Activated naive CD8-positive, alpha-beta T cell treated with anti-CD3 and anti-CD28 coated beads, Interleukin-2, amount 10 ng/mL, durations not matched to agents 7 days and 5 days (primary cell): Measurements from ENCODE around the gene CARNS1. TPM values are rescaled to one million over a fixed set of nuclear protein-coding genes. Genes with fewer than 3 reads are reported as not detected.
A peak's percentile ranks its signal among the peaks of the same experiment; 100 is the strongest.
"Not testable (repeated sequence)": the region's sequence is repeated elsewhere in the genome, so short reads cannot be mapped to it uniquely, and the experiment has no call there.

ENCODE experiments used
- ATAC-seq: fragments of 150-1000 bp; cut with Tn5 transposase; one replicate; pipeline ENCODE4 v1.10.0; 2021; ENCODE audit warnings: low read depth, moderate library complexity
- POLR2A ChIA-PET: fragments of 350-600 bp; sonication (Branson Sonifier 250); formaldehyde crosslinking; loops from one replicate; lab custom pipeline; 2021; ENCODE audit warnings: antibody characterized with exemption; lab: Charles Lee
- DNase-seq: peaks from one replicate; pipeline ENCODE4 v3.0.0; 2021
- H3K27ac Mint-ChIP-seq: one replicate; pipeline ENCODE4 v1.8.0; 2022; ENCODE audit warnings: mild to moderate bottlenecking, mixed read lengths
- H3K27me3 Mint-ChIP-seq: one replicate; pipeline ENCODE4 v1.8.0; 2022; ENCODE audit warnings: mild to moderate bottlenecking, moderate library complexity, mixed read lengths
- H3K36me3 Mint-ChIP-seq: one replicate; pipeline ENCODE4 v1.8.0; 2021; ENCODE audit warnings: mild to moderate bottlenecking, mixed read lengths
- H3K4me1 Mint-ChIP-seq: one replicate; pipeline ENCODE4 v1.8.0; 2021; ENCODE audit warnings: mixed read lengths
- H3K4me3 Mint-ChIP-seq: one replicate; pipeline ENCODE4 v1.8.0; 2022; ENCODE audit warnings: mild to moderate bottlenecking, moderate library complexity, mixed read lengths
- H3K9me3 Mint-ChIP-seq: one replicate; pipeline ENCODE4 v1.8.0; 2021; ENCODE audit warnings: mixed read lengths
- total RNA-seq, 2 experiments: library from RNA; stranded (reverse); gene quantifications; one replicate each; pipeline ENCODE4 v1.2.3, GENCODE V29; 2021

Gene CARNS1
- total RNA-seq, 2 experiments from 2014 or later, result 5.5 to 5.6 TPM

- Mint-ChIP-seq H3K27ac (peak overlapping the region; percentile 95), H3K4me3 (peak overlapping the region; percentile 98), H3K36me3 (peaks cover 44% of the 10 kb centered on the region), H3K4me1 (peaks cover 40% of the 10 kb centered on the region)
- POLR2A ChIA-PET, result interaction anchor here (0.6 to 12.5 kb wide), 21 partner anchors 8 to 1078 kb away, joined by 3 to 491 read pairs (median 9); partner anchors contain the start of genes AIP, ANKRD13D, CARNS1 and CDK2AP2
- not testable (repeated sequence) for DNase-seq, H3K27me3 Mint-ChIP-seq, H3K9me3 Mint-ChIP-seq, ATAC-seq
These were observed 12.4 kb upstream of the CARNS1 start for GRCh38 chr11:67403085-67403484.

GRCh38 chr11:67404515-67405195 lies 10.8 kb upstream of the CARNS1 start:
- DNase-seq (peak; percentile 66), ATAC-seq (peak; percentile 2)
- Mint-ChIP-seq H3K4me1 (peaks cover 46% of the 10 kb centered on the region), H3K9me3 (no peaks in the 10 kb centered on the region), H3K4me3 (peak overlapping the region; percentile 98), H3K27me3 (no peaks in the 10 kb centered on the region), H3K27ac (peak overlapping the region; percentile 95), H3K36me3 (peaks cover 43% of the 10 kb centered on the region)
- POLR2A ChIA-PET, result interaction anchor here (0.6 to 12.5 kb wide), 17 partner anchors 8 to 256 kb away, joined by 3 to 491 read pairs (median 7); partner anchors contain the start of genes AIP, CARNS1, CDK2AP2 and CORO1B

- Mint-ChIP-seq H3K36me3 (peaks cover 44% of the 10 kb centered on the region), H3K4me3 (peak overlapping the region; percentile 98), H3K27ac (peak overlapping the region; percentile 95), H3K9me3 (no peaks in the 10 kb centered on the region), H3K4me1 (peaks cover 48% of the 10 kb centered on the region), H3K27me3 (no peaks in the 10 kb centered on the region)
- ATAC-seq, result no peak
- POLR2A ChIA-PET, result interaction anchor here (0.5 to 12.5 kb wide), 12 partner anchors 9 to 132 kb away, joined by 3 to 491 read pairs (median 16); partner anchors contain the start of genes AIP, CARNS1, POLD4 and PTPRCAP
- peak; percentile 63 for DNase-seq
These were observed 10.3 kb upstream of the CARNS1 start for GRCh38 chr11:67405196-67405567.

GRCh38 chr11:67405688-67406339 lies 9.7 kb upstream of the CARNS1 start:
- POLR2A ChIA-PET, result interaction anchor here (0.5 to 12.5 kb wide), 11 partner anchors 10 to 117 kb away, joined by 3 to 491 read pairs (median 19); partner anchors contain the start of genes AIP, CARNS1, POLD4 and PTPRCAP
- Mint-ChIP-seq H3K4me3 (peak overlapping the region; percentile 98), H3K9me3 (no peaks in the 10 kb centered on the region), H3K36me3 (peaks cover 40% of the 10 kb centered on the region), H3K4me1 (peaks cover 48% of the 10 kb centered on the region), H3K27me3 (no peaks in the 10 kb centered on the region), H3K27ac (peak overlapping the region; percentile 95)
- ATAC-seq (no peak), DNase-seq (peak; percentile 54)

GRCh38 chr11:67406420-67406968 lies 9.0 kb upstream of the CARNS1 start:
- H3K4me3 Mint-ChIP-seq, result peak overlapping the region; percentile 98
- H3K27ac Mint-ChIP-seq, result peak overlapping the region; percentile 95
- H3K4me1 Mint-ChIP-seq, result peaks cover 55% of the 10 kb centered on the region
- no peaks in the 10 kb centered on the region for H3K9me3 Mint-ChIP-seq
- no peaks in the 10 kb centered on the region for H3K27me3 Mint-ChIP-seq
- POLR2A ChIA-PET, result interaction anchor here (0.7 to 3.5 kb wide), 13 partner anchors 10 to 119 kb away, joined by 3 to 181 read pairs (median 4); partner anchors contain the start of genes CDK2AP2, PTPRCAP, RAD9A and RPS6KB2
- H3K36me3 Mint-ChIP-seq, result peaks cover 40% of the 10 kb centered on the region
- ATAC-seq (no peak), DNase-seq (no peak)

GRCh38 chr11:67406969-67407687 lies 8.3 kb upstream of the CARNS1 start:
- peak; percentile 59 for DNase-seq
- Mint-ChIP-seq H3K4me3 (peak overlapping the region; percentile 98), H3K36me3 (peaks cover 40% of the 10 kb centered on the region), H3K4me1 (peaks cover 59% of the 10 kb centered on the region), H3K27me3 (no peaks in the 10 kb centered on the region), H3K27ac (peak overlapping the region; percentile 95), H3K9me3 (no peaks in the 10 kb centered on the region)
- no peak for ATAC-seq
- POLR2A ChIA-PET, result interaction anchor here (0.7 to 3.5 kb wide), 16 partner anchors 10 to 139 kb away, joined by 3 to 181 read pairs (median 4); partner anchors contain the start of genes CDK2AP2, PTPRCAP, RAD9A and RPS6KB2

- no peak for DNase-seq
- Mint-ChIP-seq H3K9me3 (no peaks in the 10 kb centered on the region), H3K36me3 (peaks cover 40% of the 10 kb centered on the region), H3K4me1 (peaks cover 65% of the 10 kb centered on the region), H3K27me3 (no peaks in the 10 kb centered on the region), H3K4me3 (peak overlapping the region; percentile 98), H3K27ac (peak overlapping the region; percentile 95)
- POLR2A ChIA-PET, result interaction anchor here (0.6 to 3.5 kb wide), 19 partner anchors 8 to 140 kb away, joined by 3 to 181 read pairs (median 5); partner anchors contain the start of genes AIP, CDK2AP2, POLD4 and PTPRCAP
- no peak for ATAC-seq
These were observed 7.8 kb upstream of the CARNS1 start for GRCh38 chr11:67407688-67408163.

GRCh38 chr11:67408437-67409200 lies 6.9 kb upstream of the CARNS1 start:
- peak overlapping the region; percentile 98 for H3K4me3 Mint-ChIP-seq
- DNase-seq (no peak), ATAC-seq (peak; percentile 27)
- H3K27me3 Mint-ChIP-seq, result no peaks in the 10 kb centered on the region
- H3K27ac Mint-ChIP-seq, result peak overlapping the region; percentile 95
- peaks cover 68% of the 10 kb centered on the region for H3K4me1 Mint-ChIP-seq
- POLR2A ChIA-PET, result interaction anchor here (0.6 to 3.5 kb wide), 22 partner anchors 8 to 141 kb away, joined by 3 to 181 read pairs (median 5); partner anchors contain the start of genes AIP, ANKRD13D, CORO1B and POLD4
- H3K9me3 Mint-ChIP-seq, result no peaks in the 10 kb centered on the region
- peaks cover 40% of the 10 kb centered on the region for H3K36me3 Mint-ChIP-seq

GRCh38 chr11:67409261-67409666 lies 6.2 kb upstream of the CARNS1 start:
- ATAC-seq (peak; percentile 69), DNase-seq (peak; percentile 86)
- H3K4me3 Mint-ChIP-seq, result peak overlapping the region; percentile 98
- H3K9me3 Mint-ChIP-seq, result no peaks in the 10 kb centered on the region
- peaks cover 38% of the 10 kb centered on the region for H3K36me3 Mint-ChIP-seq
- H3K27ac Mint-ChIP-seq, result peak overlapping the region; percentile 95
- POLR2A ChIA-PET, result interaction anchor here (0.6 to 3.5 kb wide), 19 partner anchors 9 to 141 kb away, joined by 3 to 181 read pairs (median 5); partner anchors contain the start of genes AIP, ANKRD13D, CORO1B and POLD4
- H3K4me1 Mint-ChIP-seq, result peaks cover 67% of the 10 kb centered on the region
- H3K27me3 Mint-ChIP-seq, result no peaks in the 10 kb centered on the region

- Mint-ChIP-seq H3K4me1 (peaks cover 63% of the 10 kb centered on the region), H3K36me3 (peaks cover 33% of the 10 kb centered on the region), H3K9me3 (no peaks in the 10 kb centered on the region), H3K27me3 (no peaks in the 10 kb centered on the region), H3K4me3 (peak overlapping the region; percentile 98), H3K27ac (peak overlapping the region; percentile 94)
- DNase-seq (peak; percentile 57), ATAC-seq (peak; percentile 3)
- POLR2A ChIA-PET, result interaction anchor here (1.1 to 3.5 kb wide), 9 partner anchors 9 to 75 kb away, joined by 3 to 181 read pairs (median 20); partner anchors contain the start of genes AIP, CORO1B, PTPRCAP and RAD9A
These were observed 5.6 kb upstream of the CARNS1 start for GRCh38 chr11:67409781-67410368.

- Mint-ChIP-seq H3K27ac (peak overlapping the region; percentile 94), H3K27me3 (no peaks in the 10 kb centered on the region), H3K4me3 (peak overlapping the region; percentile 98), H3K9me3 (no peaks in the 10 kb centered on the region), H3K4me1 (peaks cover 67% of the 10 kb centered on the region), H3K36me3 (peaks cover 27% of the 10 kb centered on the region)
- DNase-seq (no peak), ATAC-seq (no peak)
- POLR2A ChIA-PET, result interaction anchor here (1.1 to 16.1 kb wide), 3 partner anchors 24 to 128 kb away, joined by 5 to 412 read pairs (median 6); partner anchors contain the start of genes AIP, PTPRCAP and RPS6KB2
These were observed 5.1 kb upstream of the CARNS1 start for GRCh38 chr11:67410369-67410831.
